Stimulated activated CD4-positive, alpha-beta T cell treated with anti-CD3 and anti-CD28 coated beads, Interleukin-15, amount 100 ng/mL, for 48 hours (primary cell): ENCODE measurements around the gene ROBO4.

ENCODE experiments used
- DNase-seq, 2 donors: peaks; one replicate each; pipeline ENCODE4 v3.0.0-alpha.2; 2020; ENCODE audit warnings: low read depth in 2 of 2

Gene ROBO4

GRCh38 chr11:124841201-124841600 is 56.5 kb downstream of the ROBO4 start:
- no peak for DNase-seq

- DNase-seq, result no peak
These were observed 57.0 kb downstream of the ROBO4 start for GRCh38 chr11:124840666-124841065.

GRCh38 chr11:124839972-124840621 is 57.6 kb downstream of the ROBO4 start:
- no peak for DNase-seq

GRCh38 chr11:124839128-124839971 is 58.3 kb downstream of the ROBO4 start:
- DNase-seq, result no peak

GRCh38 chr11:124838805-124839127 is 58.9 kb downstream of the ROBO4 start:
- DNase-seq, result no peak

- DNase-seq, result no peak
These were observed 60.2 kb downstream of the ROBO4 start for GRCh38 chr11:124837491-124837856.

GRCh38 chr11:124835918-124836317 is 61.7 kb downstream of the ROBO4 start:
- no peak for DNase-seq

- no peak for DNase-seq
These were observed 63.0 kb downstream of the ROBO4 start for GRCh38 chr11:124834526-124835180.
